Panc1 (cell line): ENCODE data around the gene ZNF579.

Source experiments
- TCF7L2 ChIP-seq: IDR thresholded peaks from 2 replicates; pipeline ENCODE4 v1.6.1; 2011; ENCODE audit warnings: mild to moderate bottlenecking, low read depth, low read length, inconsistent platforms
- TF ChIP-seq, protein P1 (sequence below), 2 experiments: IDR thresholded peaks; 2 replicates each; pipeline ENCODE4 v1.6.1; 2011 to 2012; ENCODE audit warnings: low read depth in 2 of 2, control low read depth in 1 of 2, low read length in 1 of 2, mild to moderate bottlenecking in 1 of 2, moderate library complexity in 1 of 2; ENCODE audit not compliant: insufficient read depth in 1 of 2
- TF ChIP-seq, protein P2 (sequence below): fragments of 450-650 bp; IDR thresholded peaks from 2 replicates; pipeline ENCODE4 v1.5.1; 2017; ENCODE audit warnings: mild to moderate bottlenecking

GRCh38 chr19:55618426-55618825 lies 37.8 kb upstream of the ZNF579 start:
- TF ChIP-seq, protein P1, sequence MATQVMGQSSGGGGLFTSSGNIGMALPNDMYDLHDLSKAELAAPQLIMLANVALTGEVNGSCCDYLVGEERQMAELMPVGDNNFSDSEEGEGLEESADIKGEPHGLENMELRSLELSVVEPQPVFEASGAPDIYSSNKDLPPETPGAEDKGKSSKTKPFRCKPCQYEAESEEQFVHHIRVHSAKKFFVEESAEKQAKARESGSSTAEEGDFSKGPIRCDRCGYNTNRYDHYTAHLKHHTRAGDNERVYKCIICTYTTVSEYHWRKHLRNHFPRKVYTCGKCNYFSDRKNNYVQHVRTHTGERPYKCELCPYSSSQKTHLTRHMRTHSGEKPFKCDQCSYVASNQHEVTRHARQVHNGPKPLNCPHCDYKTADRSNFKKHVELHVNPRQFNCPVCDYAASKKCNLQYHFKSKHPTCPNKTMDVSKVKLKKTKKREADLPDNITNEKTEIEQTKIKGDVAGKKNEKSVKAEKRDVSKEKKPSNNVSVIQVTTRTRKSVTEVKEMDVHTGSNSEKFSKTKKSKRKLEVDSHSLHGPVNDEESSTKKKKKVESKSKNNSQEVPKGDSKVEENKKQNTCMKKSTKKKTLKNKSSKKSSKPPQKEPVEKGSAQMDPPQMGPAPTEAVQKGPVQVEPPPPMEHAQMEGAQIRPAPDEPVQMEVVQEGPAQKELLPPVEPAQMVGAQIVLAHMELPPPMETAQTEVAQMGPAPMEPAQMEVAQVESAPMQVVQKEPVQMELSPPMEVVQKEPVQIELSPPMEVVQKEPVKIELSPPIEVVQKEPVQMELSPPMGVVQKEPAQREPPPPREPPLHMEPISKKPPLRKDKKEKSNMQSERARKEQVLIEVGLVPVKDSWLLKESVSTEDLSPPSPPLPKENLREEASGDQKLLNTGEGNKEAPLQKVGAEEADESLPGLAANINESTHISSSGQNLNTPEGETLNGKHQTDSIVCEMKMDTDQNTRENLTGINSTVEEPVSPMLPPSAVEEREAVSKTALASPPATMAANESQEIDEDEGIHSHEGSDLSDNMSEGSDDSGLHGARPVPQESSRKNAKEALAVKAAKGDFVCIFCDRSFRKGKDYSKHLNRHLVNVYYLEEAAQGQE (IDR thresholded peaks at IDR 0.05; ENCODE audit: insufficient read depth in 1 of 2, low read depth in 2 of 2, low read length in 1 of 2) = no peak
- TF ChIP-seq, protein P2, sequence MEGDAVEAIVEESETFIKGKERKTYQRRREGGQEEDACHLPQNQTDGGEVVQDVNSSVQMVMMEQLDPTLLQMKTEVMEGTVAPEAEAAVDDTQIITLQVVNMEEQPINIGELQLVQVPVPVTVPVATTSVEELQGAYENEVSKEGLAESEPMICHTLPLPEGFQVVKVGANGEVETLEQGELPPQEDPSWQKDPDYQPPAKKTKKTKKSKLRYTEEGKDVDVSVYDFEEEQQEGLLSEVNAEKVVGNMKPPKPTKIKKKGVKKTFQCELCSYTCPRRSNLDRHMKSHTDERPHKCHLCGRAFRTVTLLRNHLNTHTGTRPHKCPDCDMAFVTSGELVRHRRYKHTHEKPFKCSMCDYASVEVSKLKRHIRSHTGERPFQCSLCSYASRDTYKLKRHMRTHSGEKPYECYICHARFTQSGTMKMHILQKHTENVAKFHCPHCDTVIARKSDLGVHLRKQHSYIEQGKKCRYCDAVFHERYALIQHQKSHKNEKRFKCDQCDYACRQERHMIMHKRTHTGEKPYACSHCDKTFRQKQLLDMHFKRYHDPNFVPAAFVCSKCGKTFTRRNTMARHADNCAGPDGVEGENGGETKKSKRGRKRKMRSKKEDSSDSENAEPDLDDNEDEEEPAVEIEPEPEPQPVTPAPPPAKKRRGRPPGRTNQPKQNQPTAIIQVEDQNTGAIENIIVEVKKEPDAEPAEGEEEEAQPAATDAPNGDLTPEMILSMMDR = no peak
- no peak for TF ChIP-seq TCF7L2
